GM21717 (cell line): ENCODE measurements around the gene ERC2.

Experiments
- ATAC-seq: cut with Tn5 transposase; IDR thresholded peaks from one replicate; pipeline ENCODE4 v1.9.1; 2021; ENCODE audit warnings: mild to moderate bottlenecking, moderate library complexity; ENCODE audit not compliant: unreplicated experiment

ERC2 gene

DNA sequence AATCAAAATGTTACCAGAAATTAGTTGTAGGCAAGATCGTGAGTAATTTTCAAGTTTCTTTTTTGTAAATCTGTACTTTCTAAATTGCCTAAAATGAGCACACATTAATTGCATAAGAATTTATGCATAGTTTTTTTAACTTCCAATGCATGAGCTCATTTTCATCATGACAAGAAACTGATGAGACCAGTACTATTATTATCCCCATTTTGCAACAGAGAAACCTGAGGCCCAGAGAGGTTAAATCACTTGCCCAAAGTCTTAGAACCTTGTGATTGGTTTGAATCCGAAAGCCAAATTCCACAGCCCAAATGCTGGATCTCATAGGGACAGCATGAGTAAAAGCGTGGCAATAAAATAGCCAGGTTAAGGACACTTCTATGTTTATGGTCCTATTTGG lies 274.7 kb downstream of the ERC2 start:
- ATAC-seq = no peak

- no peak for ATAC-seq
Observed at GRCh38 chr3:56192001-56192400, 276.3 kb downstream of the ERC2 start.

DNA sequence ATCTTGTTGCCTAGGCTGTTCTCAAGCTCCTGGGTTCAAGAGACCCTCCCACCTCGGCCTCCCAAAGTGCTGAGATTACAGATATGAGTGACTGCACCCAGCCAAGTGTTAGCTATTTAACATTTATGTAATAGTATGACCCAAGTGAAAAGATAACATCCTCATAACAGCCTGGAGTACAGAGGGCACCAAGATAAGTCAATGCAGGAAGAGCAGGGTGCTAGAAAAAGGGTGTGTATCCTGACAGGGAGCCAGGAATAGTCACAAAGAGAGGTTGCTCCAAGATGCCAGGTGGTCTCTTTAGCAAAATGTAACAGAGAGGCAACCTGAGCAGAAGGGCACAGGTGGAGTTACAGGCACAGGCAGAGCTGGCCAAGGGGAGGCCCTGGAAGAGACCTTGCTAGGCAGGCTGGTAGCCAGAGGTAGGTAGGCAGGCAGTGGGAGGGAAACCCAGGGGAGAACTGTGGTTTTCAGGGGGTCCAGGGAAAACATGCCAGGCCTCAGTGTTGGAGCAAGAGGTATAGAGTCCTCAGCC lies 277.4 kb downstream of the ERC2 start:
- ATAC-seq = no peak

DNA sequence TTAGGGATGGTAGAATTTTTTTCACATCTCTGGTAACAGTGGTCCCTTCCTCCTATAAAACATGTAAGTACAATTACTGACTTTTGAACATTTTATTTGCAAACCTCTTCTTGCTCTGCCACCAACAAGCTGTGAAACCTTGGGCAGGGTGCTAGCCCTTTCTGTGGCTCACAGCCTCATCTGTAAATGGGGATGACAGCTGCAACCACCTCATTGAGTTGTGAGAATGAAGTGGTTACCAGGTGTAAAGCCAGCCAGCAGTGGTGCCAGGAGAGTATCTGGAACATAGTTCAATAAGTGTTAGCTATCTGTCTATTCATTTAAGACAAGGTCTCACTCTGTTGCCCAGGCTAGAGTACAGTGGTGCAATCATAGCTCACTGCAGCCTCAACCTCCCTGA lies 278.1 kb downstream of the ERC2 start:
- no peak for ATAC-seq

DNA sequence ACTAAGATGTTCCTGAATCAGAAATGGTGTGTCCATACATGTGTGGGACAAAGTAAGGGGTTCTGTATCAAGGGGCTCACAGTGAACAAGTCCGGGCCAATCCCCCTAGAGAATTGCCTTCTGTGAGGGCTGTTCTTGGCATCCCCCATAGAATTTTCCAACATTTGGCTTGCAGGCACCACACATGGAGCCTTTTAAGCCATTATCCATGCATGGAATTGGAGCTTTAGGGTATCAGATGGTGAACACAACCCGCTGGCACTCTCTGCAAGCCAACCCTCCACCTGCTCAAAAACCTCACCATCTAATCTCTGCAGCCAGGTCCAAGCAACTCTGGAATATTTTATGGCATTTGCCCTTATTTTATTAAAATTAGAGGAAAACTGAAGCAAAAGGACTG lies 278.7 kb downstream of the ERC2 start:
- ATAC-seq = no peak

GRCh38 chr3:56188201-56188600 lies 280.1 kb downstream of the ERC2 start:
- ATAC-seq = no peak

GRCh38 chr3:56187051-56187450 lies 281.2 kb downstream of the ERC2 start:
- no peak for ATAC-seq

GRCh38 chr3:56185827-56186226 lies 282.4 kb downstream of the ERC2 start:
- ATAC-seq = no peak

GRCh38 chr3:56183529-56183928 lies 284.7 kb downstream of the ERC2 start:
- no peak for ATAC-seq

DNA sequence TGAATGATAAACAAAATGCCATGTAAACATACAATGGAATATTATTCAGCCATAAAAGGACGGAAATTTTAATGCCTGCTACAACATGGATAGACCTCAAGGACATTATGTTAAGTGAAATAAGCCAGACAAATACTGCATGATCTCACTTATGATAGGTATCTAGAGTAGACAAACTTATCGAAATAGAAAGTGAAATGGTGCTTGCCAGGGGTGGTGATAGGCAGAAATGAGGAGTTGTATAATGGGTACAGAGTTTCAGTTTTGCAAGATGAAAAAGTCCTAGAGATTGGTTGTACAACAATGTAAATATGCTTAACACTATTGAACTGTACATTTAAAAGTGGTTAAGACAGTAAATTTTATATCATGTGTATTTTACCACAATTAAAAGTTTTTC lies 287.8 kb downstream of the ERC2 start:
- no peak for ATAC-seq

GRCh38 chr3:56173601-56174000 lies 294.7 kb downstream of the ERC2 start:
- no peak for ATAC-seq

DNA sequence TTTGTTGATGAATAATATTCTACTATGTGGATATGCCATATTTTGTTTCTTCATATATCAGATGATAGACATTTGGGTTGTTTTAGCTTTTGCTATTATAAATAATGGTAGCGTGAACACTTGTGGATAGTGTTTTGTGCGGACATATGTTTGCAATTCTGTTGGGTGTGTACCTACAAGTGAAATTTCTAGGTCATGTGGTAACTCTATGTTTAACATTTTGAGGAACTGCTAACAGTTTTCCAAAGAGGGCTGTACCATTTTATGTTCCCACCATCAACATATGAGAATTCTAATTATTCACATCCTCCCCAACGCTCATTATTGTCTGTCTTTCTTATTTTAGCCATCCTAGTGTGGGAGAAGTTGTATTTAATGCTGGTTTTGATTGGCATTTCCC lies 303.8 kb downstream of the ERC2 start:
- no peak for ATAC-seq

DNA sequence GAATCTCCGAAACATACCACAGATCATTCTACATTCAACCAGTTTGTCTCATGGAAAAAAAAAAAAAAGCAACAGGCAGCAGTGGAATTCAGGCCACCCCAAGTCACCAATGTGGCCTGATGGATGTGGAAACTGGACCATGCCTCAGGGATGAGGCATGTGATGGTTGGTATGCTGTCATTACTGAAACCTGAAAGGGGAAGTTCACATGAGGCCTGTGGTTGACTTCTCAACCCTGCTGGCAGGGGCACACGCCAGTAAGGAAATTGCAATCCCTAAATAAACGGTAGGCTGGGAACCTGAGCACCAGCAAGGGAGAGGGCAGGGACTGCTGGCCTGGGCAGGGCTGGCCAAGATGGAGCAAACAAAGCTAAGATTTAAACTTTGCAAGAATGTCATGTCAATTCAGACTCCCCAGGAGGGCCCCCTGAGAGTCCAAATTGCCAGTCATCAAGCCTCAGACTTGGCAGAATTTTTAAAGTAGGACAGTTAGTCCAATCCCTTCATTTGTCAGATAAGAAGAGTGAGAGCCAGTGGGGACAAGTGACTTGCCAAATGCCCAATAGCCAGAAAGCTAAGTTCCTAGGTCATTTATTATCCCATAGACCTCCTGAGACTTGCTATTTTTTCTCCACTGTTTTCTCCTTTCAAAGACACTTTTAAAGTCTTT lies 310.4 kb downstream of the ERC2 start:
- peak; percentile 89 for ATAC-seq

DNA sequence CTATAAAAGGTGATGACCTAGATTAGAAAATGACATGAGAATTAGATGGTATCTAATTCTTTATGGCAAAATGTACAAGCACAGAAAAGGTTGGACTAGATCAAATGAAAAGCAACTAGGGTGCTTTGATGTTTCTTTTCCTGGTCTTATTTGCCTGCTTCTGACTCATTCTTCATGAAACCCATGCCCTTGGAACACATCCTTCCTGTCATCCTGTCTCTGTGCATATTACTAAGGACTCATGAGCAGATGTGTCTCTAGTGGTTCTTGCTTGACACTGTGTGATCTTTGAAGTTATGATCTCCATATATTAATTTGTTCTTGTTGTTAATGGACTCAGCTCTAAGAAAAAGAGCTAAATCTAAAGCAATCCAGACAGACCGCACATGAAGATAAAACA lies 314.0 kb downstream of the ERC2 start:
- no peak for ATAC-seq

- ATAC-seq = no peak
Observed at GRCh38 chr3:56147354-56147753, 320.9 kb downstream of the ERC2 start.

DNA sequence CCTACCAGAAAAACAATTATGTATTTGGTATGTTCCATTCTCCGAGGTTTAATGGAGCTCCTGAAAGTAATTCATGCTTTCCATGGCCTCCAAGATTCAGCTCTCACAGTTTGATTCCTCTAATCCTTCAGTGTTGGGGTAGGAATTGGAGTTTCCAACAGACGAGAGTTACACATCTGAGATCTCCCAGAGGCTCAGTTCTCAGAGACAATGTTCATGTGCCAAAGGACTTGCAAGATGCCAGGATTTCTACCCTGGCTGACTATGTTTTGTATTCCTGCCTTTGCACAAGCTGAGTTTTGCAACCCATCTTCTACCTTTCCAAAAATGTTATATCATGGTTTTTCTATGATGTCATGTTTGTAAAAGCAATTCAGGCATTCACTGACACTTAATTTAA lies 322.9 kb downstream of the ERC2 start:
- ATAC-seq = no peak

- no peak for ATAC-seq
Observed at GRCh38 chr3:56144805-56145204, 323.5 kb downstream of the ERC2 start.

- no peak for ATAC-seq
Observed at GRCh38 chr3:56137415-56137814, 330.9 kb downstream of the ERC2 start.

GRCh38 chr3:56136514-56136913 lies 331.8 kb downstream of the ERC2 start:
- no peak for ATAC-seq

DNA sequence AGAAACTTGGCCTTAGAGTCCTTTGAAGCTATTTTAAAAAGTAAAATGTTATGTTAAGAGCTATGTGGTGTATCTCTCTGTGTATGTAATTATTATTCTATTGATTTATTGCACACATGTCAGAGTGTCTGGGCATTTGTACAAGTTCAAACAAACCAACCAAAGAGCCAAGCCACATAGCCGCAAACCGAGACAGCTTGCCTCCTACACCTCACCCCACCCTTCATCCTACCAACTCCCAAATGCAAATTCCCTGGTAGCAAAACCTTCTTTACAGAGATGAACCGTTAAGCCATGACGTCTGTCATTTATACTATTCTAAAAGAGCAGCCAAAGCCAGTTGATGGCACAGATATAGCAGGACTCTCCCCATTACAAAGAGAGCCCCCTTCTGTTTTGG lies 332.3 kb downstream of the ERC2 start:
- ATAC-seq = no peak

DNA sequence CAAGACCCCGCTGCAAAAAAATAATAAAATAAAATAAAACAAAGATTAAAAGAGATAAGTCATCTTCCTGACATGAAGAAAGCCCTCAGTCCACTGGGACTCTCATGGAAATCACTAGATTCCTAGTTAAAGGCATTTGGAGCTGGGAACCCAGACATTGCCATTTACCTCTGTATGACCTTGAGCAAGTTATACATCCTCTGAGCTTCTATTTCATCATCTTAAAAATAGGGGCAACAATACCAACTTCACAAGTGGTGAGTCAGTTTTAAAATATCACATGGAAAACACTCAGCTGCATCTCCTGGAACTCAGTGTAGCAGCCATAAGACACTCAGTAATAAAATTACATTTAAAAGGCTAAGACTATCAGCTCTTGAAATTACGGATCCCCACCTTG lies 334.8 kb downstream of the ERC2 start:
- ATAC-seq = no peak

- no peak for ATAC-seq
Observed at GRCh38 chr3:56132762-56133161, 335.5 kb downstream of the ERC2 start.

GRCh38 chr3:56131974-56132590 lies 336.2 kb downstream of the ERC2 start:
- no peak for ATAC-seq
